C4-2B (cell line): ENCODE measurements around the gene PPFIBP1.

Source experiments
- H3K27ac ChIP-seq: fragments of 450-650 bp; 2 replicates; pipeline ENCODE4 v1.5.1; 2017
- ZFX ChIP-seq: fragments of 450-650 bp; IDR thresholded peaks from 2 replicates; pipeline ENCODE4 v1.6.1; 2017
- TF ChIP-seq, protein P1 (sequence below): fragments of 450-650 bp; conservative IDR thresholded peaks from 2 replicates; pipeline ENCODE4 v1.5.1; 2017; ENCODE audit warnings: mild to moderate bottlenecking

PPFIBP1 gene

DNA sequence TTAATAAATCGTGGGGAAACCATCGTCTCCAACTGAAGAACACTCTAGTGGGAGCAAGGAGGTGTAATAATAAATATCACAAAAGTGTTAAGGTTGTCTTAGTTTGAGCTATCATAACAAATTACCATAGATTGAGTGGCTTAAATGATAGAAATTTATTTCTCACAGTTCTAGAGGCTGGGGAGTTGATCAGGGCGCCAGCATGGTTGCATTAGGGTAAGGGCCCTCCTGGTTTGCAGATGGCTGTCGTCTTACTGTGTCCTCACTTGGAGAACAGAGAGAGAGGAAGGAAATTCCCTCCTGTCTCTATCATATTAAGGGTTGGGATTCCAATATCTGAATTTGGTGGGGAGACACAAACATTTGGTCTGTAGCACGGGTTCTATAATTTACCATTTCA, 219.6 kb downstream of the PPFIBP1 start:
- H3K27ac ChIP-seq, result no peak overlapping the region
- TF ChIP-seq, protein P1, sequence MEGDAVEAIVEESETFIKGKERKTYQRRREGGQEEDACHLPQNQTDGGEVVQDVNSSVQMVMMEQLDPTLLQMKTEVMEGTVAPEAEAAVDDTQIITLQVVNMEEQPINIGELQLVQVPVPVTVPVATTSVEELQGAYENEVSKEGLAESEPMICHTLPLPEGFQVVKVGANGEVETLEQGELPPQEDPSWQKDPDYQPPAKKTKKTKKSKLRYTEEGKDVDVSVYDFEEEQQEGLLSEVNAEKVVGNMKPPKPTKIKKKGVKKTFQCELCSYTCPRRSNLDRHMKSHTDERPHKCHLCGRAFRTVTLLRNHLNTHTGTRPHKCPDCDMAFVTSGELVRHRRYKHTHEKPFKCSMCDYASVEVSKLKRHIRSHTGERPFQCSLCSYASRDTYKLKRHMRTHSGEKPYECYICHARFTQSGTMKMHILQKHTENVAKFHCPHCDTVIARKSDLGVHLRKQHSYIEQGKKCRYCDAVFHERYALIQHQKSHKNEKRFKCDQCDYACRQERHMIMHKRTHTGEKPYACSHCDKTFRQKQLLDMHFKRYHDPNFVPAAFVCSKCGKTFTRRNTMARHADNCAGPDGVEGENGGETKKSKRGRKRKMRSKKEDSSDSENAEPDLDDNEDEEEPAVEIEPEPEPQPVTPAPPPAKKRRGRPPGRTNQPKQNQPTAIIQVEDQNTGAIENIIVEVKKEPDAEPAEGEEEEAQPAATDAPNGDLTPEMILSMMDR, result no peak
- TF ChIP-seq ZFX, result no peak
